Measurements from ENCODE around the gene ITPK1. TPM values are rescaled to one million over a fixed set of nuclear protein-coding genes. Genes with fewer than 3 reads are reported as not detected.

Gene ITPK1
- total RNA-seq, 4 donors from 2014 or later: 132 to 172 (median 157) TPM

DNA sequence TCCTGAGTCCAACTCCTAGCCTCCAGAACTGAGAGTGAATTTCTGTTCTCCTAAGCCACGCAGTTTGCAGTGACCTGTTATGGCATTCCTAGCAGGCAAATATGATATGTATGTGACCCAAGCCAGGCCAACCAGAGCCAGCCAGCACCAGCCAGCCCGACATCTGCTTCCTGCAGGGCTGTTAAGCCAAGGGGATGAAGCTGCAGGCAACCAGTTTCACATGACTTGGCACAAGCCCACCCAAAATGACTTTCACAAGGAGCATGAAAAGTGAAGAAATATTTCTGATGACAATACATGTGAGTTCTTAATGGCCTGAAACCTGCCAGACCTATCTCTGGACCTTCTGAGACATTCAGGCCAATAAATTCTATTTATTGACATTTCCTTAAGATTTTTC lies 68.1 kb downstream of the ITPK1 start:
- no peaks in the 10 kb centered on the region for H3K9me3 ChIP-seq
- H3K27me3 ChIP-seq: no peaks in the 10 kb centered on the region
- no peak for DNase-seq
- H3K27ac ChIP-seq: peak overlapping the region in 3 of 4 donors; percentile 78 to 96 (median 91)
- TF ChIP-seq, protein P1, sequence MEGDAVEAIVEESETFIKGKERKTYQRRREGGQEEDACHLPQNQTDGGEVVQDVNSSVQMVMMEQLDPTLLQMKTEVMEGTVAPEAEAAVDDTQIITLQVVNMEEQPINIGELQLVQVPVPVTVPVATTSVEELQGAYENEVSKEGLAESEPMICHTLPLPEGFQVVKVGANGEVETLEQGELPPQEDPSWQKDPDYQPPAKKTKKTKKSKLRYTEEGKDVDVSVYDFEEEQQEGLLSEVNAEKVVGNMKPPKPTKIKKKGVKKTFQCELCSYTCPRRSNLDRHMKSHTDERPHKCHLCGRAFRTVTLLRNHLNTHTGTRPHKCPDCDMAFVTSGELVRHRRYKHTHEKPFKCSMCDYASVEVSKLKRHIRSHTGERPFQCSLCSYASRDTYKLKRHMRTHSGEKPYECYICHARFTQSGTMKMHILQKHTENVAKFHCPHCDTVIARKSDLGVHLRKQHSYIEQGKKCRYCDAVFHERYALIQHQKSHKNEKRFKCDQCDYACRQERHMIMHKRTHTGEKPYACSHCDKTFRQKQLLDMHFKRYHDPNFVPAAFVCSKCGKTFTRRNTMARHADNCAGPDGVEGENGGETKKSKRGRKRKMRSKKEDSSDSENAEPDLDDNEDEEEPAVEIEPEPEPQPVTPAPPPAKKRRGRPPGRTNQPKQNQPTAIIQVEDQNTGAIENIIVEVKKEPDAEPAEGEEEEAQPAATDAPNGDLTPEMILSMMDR (IDR thresholded peaks at IDR 0.05): no peak
- TF ChIP-seq POLR2A (IDR thresholded peaks at IDR 0.05): no peak
- H3K4me1 ChIP-seq: peaks cover 14 to 95% (median 30%) of the 10 kb centered on the region in 4 donors
- H3K36me3 ChIP-seq: peaks cover 0 to 4% (median 0%) of the 10 kb centered on the region in 3 donors
- H3K4me3 ChIP-seq: no peak overlapping the region

- DNase-seq: no peak
- TF ChIP-seq, protein P1 (IDR thresholded peaks at IDR 0.05): no peak
- no peak for TF ChIP-seq POLR2A (IDR thresholded peaks at IDR 0.05)
- no peaks in the 10 kb centered on the region for H3K9me3 ChIP-seq
- H3K4me1 ChIP-seq: peaks cover 14 to 95% (median 32%) of the 10 kb centered on the region in 4 donors
- H3K27me3 ChIP-seq: no peaks in the 10 kb centered on the region
- H3K36me3 ChIP-seq: peaks cover 0 to 4% (median 0%) of the 10 kb centered on the region in 3 donors
- peak overlapping the region in 3 of 4 donors; percentile 78 to 96 (median 91) for H3K27ac ChIP-seq
- H3K4me3 ChIP-seq: no peak overlapping the region
These were observed 68.6 kb downstream of the ITPK1 start for GRCh38 chr14:93047157-93047556.

DNA sequence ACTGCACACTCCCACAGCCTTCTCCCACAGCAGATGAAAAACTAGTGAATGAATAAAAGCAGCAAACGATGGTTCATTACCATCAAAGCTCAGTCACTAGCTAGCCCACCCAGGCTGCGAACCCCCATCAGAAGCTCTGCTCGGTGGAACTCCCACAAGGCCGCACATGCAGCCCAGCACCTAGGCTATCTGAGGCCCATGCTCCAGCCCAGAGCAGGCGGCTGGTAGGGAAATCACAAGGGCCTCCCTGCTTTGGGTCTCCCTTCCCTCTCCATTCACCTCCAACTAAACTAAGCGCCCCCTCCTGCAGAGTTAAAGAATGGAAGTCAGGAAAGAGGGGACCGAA lies 69.0 kb downstream of the ITPK1 start:
- Histone ChIP-seq H3K27ac (peak overlapping the region in 3 of 4 donors; percentile 78 to 96 (median 91)), H3K9me3 (no peaks in the 10 kb centered on the region), H3K36me3 (peaks cover 0 to 4% (median 0%) of the 10 kb centered on the region in 3 donors), H3K4me3 (no peak overlapping the region), H3K27me3 (no peaks in the 10 kb centered on the region), H3K4me1 (peaks cover 16 to 95% (median 33%) of the 10 kb centered on the region in 4 donors)
- no peak for DNase-seq
- TF ChIP-seq, protein P1 (IDR thresholded peaks at IDR 0.05): no peak
- TF ChIP-seq POLR2A (IDR thresholded peaks at IDR 0.05): no peak

DNA sequence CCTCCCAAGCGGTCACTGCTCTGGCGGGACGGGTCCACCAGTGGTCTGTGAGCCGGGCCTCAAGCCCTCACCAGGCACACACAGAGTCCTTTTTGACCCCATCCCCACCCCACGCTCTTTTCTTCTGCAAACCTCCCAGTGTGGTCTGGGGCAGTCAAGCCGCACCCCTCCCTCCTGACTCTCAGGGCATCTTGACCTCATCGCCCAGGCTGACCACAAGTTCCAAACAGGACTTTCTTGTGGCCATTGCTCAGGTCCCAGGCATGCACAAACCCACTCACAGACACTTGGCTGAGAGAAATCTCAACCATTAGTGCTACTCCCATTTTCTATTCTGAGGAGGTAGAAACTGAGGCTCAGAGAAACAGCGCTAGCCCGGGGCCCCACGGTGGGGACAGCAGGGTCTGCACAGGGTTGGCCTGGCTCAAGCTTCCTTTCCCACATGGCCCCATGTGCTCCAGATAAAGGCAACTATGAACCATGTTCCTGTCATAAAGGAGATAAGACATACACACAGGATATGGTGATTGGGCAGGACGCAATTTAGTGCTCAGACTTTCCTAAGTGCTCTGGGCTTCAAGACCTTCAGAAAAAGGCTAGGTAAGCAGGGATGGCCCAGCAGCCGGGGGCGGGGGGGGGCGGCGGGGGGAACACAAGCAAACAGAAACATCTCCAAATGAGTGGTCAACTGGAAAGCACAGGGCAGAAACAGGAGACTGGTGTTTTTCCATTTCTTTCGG lies 69.6 kb downstream of the ITPK1 start:
- no peak overlapping the region for H3K4me3 ChIP-seq
- TF ChIP-seq, protein P1 (IDR thresholded peaks at IDR 0.05): no peak
- TF ChIP-seq POLR2A (IDR thresholded peaks at IDR 0.05): peak in 1 of 2 donors; percentile 38
- peaks cover 0 to 4% (median 0%) of the 10 kb centered on the region in 3 donors for H3K36me3 ChIP-seq
- H3K27me3 ChIP-seq: no peaks in the 10 kb centered on the region
- no peaks in the 10 kb centered on the region for H3K9me3 ChIP-seq
- DNase-seq: no peak
- peak overlapping the region; percentile 75 to 96 (median 84) for H3K27ac ChIP-seq
- peaks cover 21 to 95% (median 35%) of the 10 kb centered on the region in 4 donors for H3K4me1 ChIP-seq

- DNase-seq: no peak
- Histone ChIP-seq H3K27me3 (no peaks in the 10 kb centered on the region), H3K36me3 (peaks cover 0 to 4% (median 0%) of the 10 kb centered on the region in 3 donors), H3K4me3 (peak overlapping the region in 1 of 4 donors; percentile 9), H3K9me3 (no peaks in the 10 kb centered on the region), H3K27ac (peak overlapping the region; percentile 75 to 96 (median 84)), H3K4me1 (peaks cover 26 to 95% (median 41%) of the 10 kb centered on the region in 4 donors)
- TF ChIP-seq, protein P1 (IDR thresholded peaks at IDR 0.05): peak in 1 of 6 experiments; percentile 1
- TF ChIP-seq POLR2A (IDR thresholded peaks at IDR 0.05): peak in 1 of 2 donors; percentile 17
These were observed 70.5 kb downstream of the ITPK1 start for GRCh38 chr14:93045211-93045674.
